ENCODE measurements around the gene CANT1. TPM values are rescaled to one million over a fixed set of nuclear protein-coding genes. Genes with fewer than 3 reads are reported as not detected.
A peak's percentile ranks its signal among the peaks of the same experiment; 100 is the strongest.

CANT1 gene
- total RNA-seq, 5 donors from 2014 or later (not counting 1 experiment from before 2014, with no cell fraction given) = 46.2 to 63.1 (median 57.7) TPM

GRCh38 chr17:78971756-78972506 is 37.6 kb downstream of the CANT1 start:
- peaks cover 12 to 21% (median 19%) of the 10 kb centered on the region in 3 donors for H3K4me1 Mint-ChIP-seq
- H3K9me3 Mint-ChIP-seq = no peaks in the 10 kb centered on the region
- H3K4me3 Mint-ChIP-seq = no peak overlapping the region
- no peaks in the 10 kb centered on the region for H3K27me3 Mint-ChIP-seq
- ChIA-PET CTCF (interaction anchor here (0.8 to 1.5 kb wide), 4 partner anchors 106 to 952 kb away, joined by 3 to 12 read pairs (median 4); no protein-coding TSS in a partner anchor), POLR2A (no interaction called here)
- peaks cover 0 to 20% of the 10 kb centered on the region in 2 experiments for H3K27me3 ChIP-seq (replicated peaks in 1 of 2; ENCODE audit: control insufficient read depth in 2 of 2, extremely low read depth in 1 of 2, insufficient read depth in 2 of 2, low read length in 1 of 2)
- no peaks in the 10 kb centered on the region for H3K9me3 ChIP-seq
- no peak overlapping the region for H3K4me3 ChIP-seq (ENCODE audit: control insufficient read depth in 1 of 2, extremely low read depth in 1 of 2, low read length in 1 of 2)
- peaks cover 0 to 18% of the 10 kb centered on the region in 2 experiments for H3K4me1 ChIP-seq (ENCODE audit: control insufficient read depth in 1 of 2, extremely low read depth in 1 of 2, insufficient read depth in 2 of 2, low read length in 2 of 2)
- 81% methylated on average over 22 of the region's 22 CpGs for WGBS (ENCODE audit: insufficient coverage)
- no peak overlapping the region for H3K27ac Mint-ChIP-seq
- DNase-seq (no peak), ATAC-seq (replicated peaks in 1 of 4) (no peak)
- H3K27ac ChIP-seq (ENCODE audit: low read length) = no peak overlapping the region
- no peaks in the 10 kb centered on the region for H3K36me3 Mint-ChIP-seq
- H3K36me3 ChIP-seq (ENCODE audit: control insufficient read depth in 2 of 2, extremely low read depth in 1 of 2, insufficient read depth in 1 of 2, low read length in 1 of 2) = peaks cover 7% of the 10 kb centered on the region in 2 donors

DNA sequence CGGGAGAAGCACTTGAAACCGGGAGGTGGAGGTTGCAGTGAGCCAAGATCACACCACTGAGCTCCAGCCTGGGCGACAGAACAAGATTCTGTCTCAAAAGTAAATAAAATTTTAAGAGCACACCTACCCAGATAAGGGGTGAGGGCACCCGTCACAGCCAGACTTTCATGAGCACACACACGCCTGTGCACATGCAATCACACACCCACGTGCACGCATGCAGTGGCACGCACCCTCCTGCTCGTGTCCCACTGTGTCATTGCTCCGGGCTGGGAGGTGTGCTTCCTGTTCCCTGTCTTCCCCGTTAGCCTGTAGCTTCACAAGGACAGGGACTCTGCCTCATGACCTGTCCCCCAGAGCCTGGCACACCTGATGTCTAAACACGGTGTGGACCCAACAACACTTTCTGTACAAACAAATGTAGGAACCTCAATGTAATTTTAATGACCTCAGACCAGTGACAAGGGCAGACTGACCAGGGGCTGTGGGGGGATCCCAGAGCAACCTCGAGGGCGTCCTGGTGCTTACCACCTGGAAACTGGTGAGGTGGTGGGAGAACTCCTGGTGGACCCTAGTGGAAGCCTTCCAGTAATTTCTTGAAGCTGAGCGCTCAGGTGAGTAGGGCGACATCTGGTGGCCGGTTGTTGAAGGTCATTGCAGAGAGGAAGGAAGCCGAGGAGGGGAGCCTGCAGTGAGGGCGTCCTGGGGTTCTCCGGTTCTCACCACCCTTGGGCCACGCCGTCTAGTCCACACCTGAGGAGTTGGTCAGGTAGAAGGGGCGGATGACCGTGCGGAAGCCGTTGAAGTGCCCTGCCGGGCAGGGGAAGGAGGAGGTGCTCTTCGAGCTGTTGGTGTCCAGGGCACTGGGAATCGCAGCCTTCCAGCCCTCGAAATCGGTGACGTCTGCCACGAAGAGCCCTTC is 38.5 kb downstream of the CANT1 start:
- Histone ChIP-seq H3K9me3 (no peaks in the 10 kb centered on the region), H3K27me3 (replicated peaks in 1 of 2; ENCODE audit: control insufficient read depth in 2 of 2, extremely low read depth in 1 of 2, insufficient read depth in 2 of 2, low read length in 1 of 2) (peaks cover 0 to 15% of the 10 kb centered on the region in 2 experiments), H3K36me3 (ENCODE audit: control insufficient read depth in 2 of 2, extremely low read depth in 1 of 2, insufficient read depth in 1 of 2, low read length in 1 of 2) (peaks cover 7% of the 10 kb centered on the region in 2 donors), H3K4me1 (ENCODE audit: control insufficient read depth in 1 of 2, extremely low read depth in 1 of 2, insufficient read depth in 2 of 2, low read length in 2 of 2) (peaks cover 0 to 12% of the 10 kb centered on the region in 2 experiments), H3K4me3 (ENCODE audit: control insufficient read depth in 1 of 2, extremely low read depth in 1 of 2, low read length in 1 of 2) (no peak overlapping the region), H3K27ac (ENCODE audit: low read length) (no peak overlapping the region)
- POLR2A ChIA-PET = no interaction called here
- 48% methylated on average over 28 of the region's 33 CpGs for WGBS (ENCODE audit: insufficient coverage)
- DNase-seq (peak; percentile 40 to 88 (median 72)), ATAC-seq (replicated peaks in 1 of 4) (peak; percentile 63 to 83 (median 72))
- Mint-ChIP-seq H3K9me3 (no peaks in the 10 kb centered on the region), H3K4me1 (peaks cover 12 to 17% (median 14%) of the 10 kb centered on the region in 3 donors), H3K27me3 (no peaks in the 10 kb centered on the region), H3K36me3 (no peaks in the 10 kb centered on the region), H3K27ac (peak overlapping the region; percentile 62 to 72), H3K4me3 (no peak overlapping the region)
- CTCF ChIA-PET = interaction anchor here (0.8 to 1.5 kb wide), 4 partner anchors 105 to 952 kb away, joined by 3 to 12 read pairs (median 4); no protein-coding TSS in a partner anchor

- 80% methylated on average over 3 of the region's 9 CpGs for WGBS (ENCODE audit: insufficient coverage)
- Mint-ChIP-seq H3K9me3 (no peaks in the 10 kb centered on the region), H3K27me3 (no peaks in the 10 kb centered on the region), H3K4me1 (peaks cover 9 to 13% (median 9%) of the 10 kb centered on the region in 3 donors), H3K27ac (no peak overlapping the region), H3K36me3 (no peaks in the 10 kb centered on the region), H3K4me3 (no peak overlapping the region)
- ATAC-seq (replicated peaks in 1 of 4) (no peak), DNase-seq (no peak)
- no peak overlapping the region for H3K27ac ChIP-seq (ENCODE audit: low read length)
- H3K4me3 ChIP-seq (ENCODE audit: control insufficient read depth in 1 of 2, extremely low read depth in 1 of 2, low read length in 1 of 2) = no peak overlapping the region
- no peaks in the 10 kb centered on the region for H3K9me3 ChIP-seq
- ChIA-PET POLR2A (no interaction called here), CTCF (no interaction called here)
- H3K27me3 ChIP-seq (replicated peaks in 1 of 2; ENCODE audit: control insufficient read depth in 2 of 2, extremely low read depth in 1 of 2, insufficient read depth in 2 of 2, low read length in 1 of 2) = peaks cover 0 to 12% of the 10 kb centered on the region in 2 experiments
- peaks cover 0 to 9% of the 10 kb centered on the region in 2 experiments for H3K4me1 ChIP-seq (ENCODE audit: control insufficient read depth in 1 of 2, extremely low read depth in 1 of 2, insufficient read depth in 2 of 2, low read length in 2 of 2)
- H3K36me3 ChIP-seq (ENCODE audit: control insufficient read depth in 2 of 2, extremely low read depth in 1 of 2, insufficient read depth in 1 of 2, low read length in 1 of 2) = peaks cover 7% of the 10 kb centered on the region in 2 donors
Observed at GRCh38 chr17:78969865-78970264, 39.7 kb downstream of the CANT1 start.

DNA sequence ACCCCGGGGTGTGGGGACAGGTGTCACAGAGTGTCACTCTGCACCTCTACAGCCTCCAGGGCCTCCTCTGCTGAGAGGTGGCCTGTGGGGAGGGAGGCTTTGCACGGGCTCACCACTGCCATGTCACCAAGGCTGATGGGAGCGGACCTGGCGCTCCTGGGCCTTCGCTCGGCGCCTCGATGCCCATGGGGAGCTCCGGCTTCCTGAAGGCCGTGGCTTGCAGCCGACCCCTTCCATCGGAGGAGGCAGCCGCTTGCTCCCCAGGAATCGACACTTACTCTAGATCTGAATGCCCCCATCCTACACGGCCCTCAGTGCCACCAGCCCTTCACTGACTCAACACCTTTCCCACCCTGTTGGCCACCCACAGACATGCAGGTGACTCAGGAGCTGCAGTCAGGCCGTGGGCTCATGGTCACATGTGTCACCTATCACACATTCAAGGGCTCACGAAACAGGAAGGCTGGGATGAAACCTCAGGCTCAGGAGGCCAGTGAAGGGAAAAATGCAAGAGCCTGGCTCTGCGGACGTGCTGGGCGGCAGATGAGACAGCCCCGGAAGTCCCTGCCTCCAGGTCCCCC is 41.7 kb downstream of the CANT1 start:
- 83% methylated on average over 16 of the region's 21 CpGs for WGBS (ENCODE audit: insufficient coverage)
- Mint-ChIP-seq H3K36me3 (no peaks in the 10 kb centered on the region), H3K27ac (no peak overlapping the region), H3K27me3 (no peaks in the 10 kb centered on the region), H3K4me1 (peaks cover 9 to 13% (median 9%) of the 10 kb centered on the region in 3 donors), H3K9me3 (no peaks in the 10 kb centered on the region), H3K4me3 (no peak overlapping the region)
- Histone ChIP-seq H3K27ac (ENCODE audit: low read length) (no peak overlapping the region), H3K27me3 (replicated peaks in 1 of 2; ENCODE audit: control insufficient read depth in 2 of 2, extremely low read depth in 1 of 2, insufficient read depth in 2 of 2, low read length in 1 of 2) (peaks cover 0 to 12% of the 10 kb centered on the region in 2 experiments), H3K9me3 (no peaks in the 10 kb centered on the region), H3K4me3 (ENCODE audit: control insufficient read depth in 1 of 2, extremely low read depth in 1 of 2, low read length in 1 of 2) (no peak overlapping the region), H3K4me1 (ENCODE audit: control insufficient read depth in 1 of 2, extremely low read depth in 1 of 2, insufficient read depth in 2 of 2, low read length in 2 of 2) (peaks cover 0 to 9% of the 10 kb centered on the region in 2 experiments), H3K36me3 (ENCODE audit: control insufficient read depth in 2 of 2, extremely low read depth in 1 of 2, insufficient read depth in 1 of 2, low read length in 1 of 2) (peaks cover 7% of the 10 kb centered on the region in 2 donors)
- no peak for DNase-seq
- CTCF ChIA-PET = interaction anchor here (0.6 to 0.9 kb wide), 2 partner anchors 102 kb away, joined by 3 read pairs; no protein-coding TSS in a partner anchor
- ATAC-seq (replicated peaks in 1 of 4) = no peak
- POLR2A ChIA-PET = no interaction called here

DNA sequence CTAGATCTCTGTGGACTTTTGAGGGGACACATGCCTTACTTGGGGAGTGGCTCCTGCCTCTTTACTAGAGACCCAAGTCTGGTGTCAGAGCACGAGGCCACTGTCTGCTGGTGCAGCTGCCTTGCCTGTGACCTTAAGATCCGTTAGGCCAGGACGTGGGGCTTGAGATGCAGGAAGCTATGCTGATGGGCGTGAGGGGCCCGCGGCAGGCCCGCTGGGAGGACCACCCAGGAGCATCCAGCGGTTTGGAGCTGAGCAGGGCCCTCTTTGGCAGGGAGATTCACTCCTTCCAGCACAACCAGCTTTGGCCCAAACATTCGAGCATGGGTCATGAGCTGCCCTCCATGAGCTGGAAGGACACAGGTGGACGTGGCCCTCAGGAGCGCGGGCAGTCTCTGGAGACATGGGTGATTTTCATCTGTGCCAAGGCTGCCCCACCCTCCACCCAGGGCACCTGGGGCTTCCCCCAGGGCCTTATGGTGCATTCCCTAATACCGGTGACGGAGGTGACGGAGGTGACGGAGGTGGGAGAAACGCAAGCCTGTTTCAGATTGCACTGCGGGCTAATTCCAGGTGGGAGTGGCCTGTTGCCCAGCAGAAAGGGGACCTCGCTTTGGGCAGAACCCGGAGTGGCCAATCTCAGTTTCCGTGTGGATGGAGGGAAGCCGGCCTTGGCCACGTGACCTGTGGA is 42.5 kb downstream of the CANT1 start:
- 88% methylated on average over 18 of the region's 23 CpGs for WGBS (ENCODE audit: insufficient coverage)

More for the DNA sequence above, 42.5 kb downstream of the CANT1 start:
- no peak overlapping the region for H3K27ac Mint-ChIP-seq
- ATAC-seq (replicated peaks in 1 of 4) = no peak
- POLR2A ChIA-PET = no interaction called here
- no peak overlapping the region for H3K4me3 ChIP-seq (ENCODE audit: control insufficient read depth in 1 of 2, extremely low read depth in 1 of 2, low read length in 1 of 2)
- peaks cover 6 to 7% of the 10 kb centered on the region in 2 donors for H3K36me3 ChIP-seq (ENCODE audit: control insufficient read depth in 2 of 2, extremely low read depth in 1 of 2, insufficient read depth in 1 of 2, low read length in 1 of 2)
- H3K27me3 Mint-ChIP-seq = no peaks in the 10 kb centered on the region
- peaks cover 0 to 9% of the 10 kb centered on the region in 2 experiments for H3K4me1 ChIP-seq (ENCODE audit: control insufficient read depth in 1 of 2, extremely low read depth in 1 of 2, insufficient read depth in 2 of 2, low read length in 2 of 2)
- CTCF ChIA-PET = interaction anchor here in 1 of 2 donors (0.6 to 0.9 kb wide), 2 partner anchors 101 kb away, joined by 3 to 4 read pairs; no protein-coding TSS in a partner anchor
- no peak overlapping the region for H3K27ac ChIP-seq (ENCODE audit: low read length)
- peaks cover 9 to 13% (median 9%) of the 10 kb centered on the region in 3 donors for H3K4me1 Mint-ChIP-seq
- H3K9me3 Mint-ChIP-seq = no peaks in the 10 kb centered on the region
- DNase-seq = no peak
- H3K36me3 Mint-ChIP-seq = no peaks in the 10 kb centered on the region
- no peaks in the 10 kb centered on the region for H3K9me3 ChIP-seq
- H3K27me3 ChIP-seq (replicated peaks in 1 of 2; ENCODE audit: control insufficient read depth in 2 of 2, extremely low read depth in 1 of 2, insufficient read depth in 2 of 2, low read length in 1 of 2) = peaks cover 0 to 9% of the 10 kb centered on the region in 2 experiments
- no peak overlapping the region for H3K4me3 Mint-ChIP-seq
